ENCODE measurements around the gene PKP2.
"Not testable (repeated sequence)": the region's sequence is repeated elsewhere in the genome, so short reads cannot be mapped to it uniquely, and the experiment has no call there.

DNA sequence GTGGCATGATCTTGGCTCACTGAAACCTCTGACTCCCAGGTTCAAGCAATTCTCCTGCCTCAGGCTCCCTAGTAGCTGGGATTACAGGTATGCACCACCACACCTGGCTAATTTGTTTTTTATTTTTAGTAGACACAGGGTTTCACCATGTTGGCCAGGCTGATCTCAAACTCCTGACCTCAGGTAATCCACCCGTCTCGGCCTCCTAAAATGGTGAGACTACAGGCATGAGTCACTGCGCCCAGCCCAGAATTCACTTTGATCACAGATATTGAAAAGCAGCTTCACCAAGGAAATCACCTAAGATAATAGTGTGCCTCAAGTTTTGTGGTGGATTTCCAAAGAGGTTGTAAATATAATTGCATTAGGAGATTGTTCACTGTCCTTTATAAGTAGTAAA lies 4.2 kb downstream of the PKP2 start:
- TF ChIP-seq POLR2A (IDR thresholded peaks at IDR 0.05; ENCODE audit: extremely low read depth, insufficient read length); CTCF (IDR thresholded peaks at IDR 0.05; ENCODE audit: low read depth, low read length); MYC (IDR thresholded peaks at IDR 0.05; ENCODE audit: low read depth, low read length): not testable (repeated sequence)
